CD14-positive monocyte (primary cell): Measurements from ENCODE around the gene POR. TPM values are rescaled to one million over a fixed set of nuclear protein-coding genes. Genes with fewer than 3 reads are reported as not detected.

Experiments
- DNase-seq, 3 donors: peaks; one replicate each; pipeline ENCODE4 v3.0.0-alpha.2; 2011 to 2022
- H2AFZ ChIP-seq: 2 replicates; pipeline ENCODE4 v1.6.0; 2012; ENCODE audit warnings: mild to moderate bottlenecking, low read depth, low read length, inconsistent platforms; ENCODE audit not compliant: insufficient read depth, poor library complexity, severe bottlenecking
- H3K27ac ChIP-seq, 2 donors: 1 replicate in 1 of 2; 2 replicates in 1 of 2; pipeline ENCODE4 v1.5.1; 2012 to 2013; ENCODE audit warnings: low read length in 2 of 2, control low read depth in 1 of 2, inconsistent platforms in 1 of 2, low read depth in 1 of 2, mild to moderate bottlenecking in 1 of 2
- H3K27me3 ChIP-seq, 2 donors: one replicate each; pipeline versions ENCODE4 v1.6.0 to v1.6.1; 2011 to 2013; ENCODE audit warnings: low read length in 2 of 2; ENCODE audit not compliant: control insufficient read depth in 2 of 2, insufficient read depth in 2 of 2
- H3K36me3 ChIP-seq, 2 donors: replicated peaks in 1 of 2; 1 replicate in 1 of 2; 2 replicates in 1 of 2; pipeline versions ENCODE4 v1.5.1 to v1.6.1; 2012 to 2013; ENCODE audit warnings: low read length in 2 of 2, control low read depth in 1 of 2, inconsistent platforms in 1 of 2, mild to moderate bottlenecking in 1 of 2; ENCODE audit not compliant: insufficient read depth in 2 of 2, control insufficient read depth in 1 of 2
- H3K4me1 ChIP-seq, 2 donors: 1 replicate in 1 of 2; 2 replicates in 1 of 2; pipeline versions ENCODE4 v1.5.1 to v1.6.1; 2012 to 2013; ENCODE audit warnings: low read length in 2 of 2, control low read depth in 1 of 2, inconsistent platforms in 1 of 2, mild to moderate bottlenecking in 1 of 2, moderate library complexity in 1 of 2; ENCODE audit not compliant: insufficient read depth in 2 of 2, control insufficient read depth in 1 of 2
- H3K4me2 ChIP-seq: replicated peaks from 2 replicates; pipeline ENCODE3; 2012; ENCODE audit warnings: low read length, moderate library complexity, mild to moderate bottlenecking; ENCODE audit not compliant: poor library complexity, severe bottlenecking; ENCODE audit errors: extremely low read depth
- H3K4me3 ChIP-seq, 3 experiments: fragments of 200-600 bp in 1 of 3; sonication (generic) in 1 of 3; replicated peaks in 1 of 3; 1 replicate in 2 of 3; 2 replicates in 1 of 3; pipeline ENCODE4 v1.5.1; 2011 to 2013; ENCODE audit warnings: low read length in 3 of 3, mild to moderate bottlenecking in 3 of 3, control low read depth in 2 of 3, low read depth in 2 of 3, inconsistent platforms in 1 of 3, moderate library complexity in 1 of 3
- H3K79me2 ChIP-seq: 2 replicates; pipeline ENCODE4 v1.6.0; 2012; ENCODE audit warnings: mild to moderate bottlenecking, control low read depth, inconsistent platforms, low read length, moderate library complexity; ENCODE audit not compliant: insufficient read depth
- H3K9ac ChIP-seq: 2 replicates; pipeline ENCODE4 v1.6.0; 2017; ENCODE audit warnings: low read length, mild to moderate bottlenecking; ENCODE audit not compliant: insufficient read depth, poor library complexity, severe bottlenecking
- H3K9me3 ChIP-seq, 2 donors: replicated peaks in 1 of 2; 1 replicate in 1 of 2; 2 replicates in 1 of 2; pipeline versions ENCODE4 v1.5.1 to v1.6.1; 2012 to 2013; ENCODE audit warnings: low read length in 2 of 2, control low read depth in 1 of 2; ENCODE audit not compliant: control insufficient read depth in 1 of 2, insufficient read depth in 1 of 2
- H4K20me1 ChIP-seq: 2 replicates; pipeline ENCODE4 v1.6.0; 2012; ENCODE audit warnings: mild to moderate bottlenecking, low read length, control low read depth, moderate library complexity; ENCODE audit not compliant: insufficient read depth
- H3K27ac Mint-ChIP-seq, 7 donors: one replicate each; pipeline ENCODE4 v1.8.0; 2020; ENCODE audit warnings: mild to moderate bottlenecking in 7 of 7, mixed read lengths in 7 of 7, moderate library complexity in 6 of 7, inconsistent platforms in 2 of 7
- H3K27me3 Mint-ChIP-seq, 3 donors: one replicate each; pipeline ENCODE4 v1.8.0; 2021 to 2022; ENCODE audit warnings: low read depth in 3 of 3, mild to moderate bottlenecking in 3 of 3, mixed read lengths in 3 of 3, moderate library complexity in 3 of 3, inconsistent platforms in 1 of 3
- H3K36me3 Mint-ChIP-seq, 2 donors: one replicate each; pipeline ENCODE4 v1.8.0; 2020; ENCODE audit warnings: mixed read lengths in 2 of 2, inconsistent platforms in 1 of 2, mild to moderate bottlenecking in 1 of 2
- H3K4me1 Mint-ChIP-seq: one replicate; pipeline ENCODE4 v1.8.0; 2020; ENCODE audit warnings: mild to moderate bottlenecking, mixed read lengths
- H3K4me3 Mint-ChIP-seq, 2 donors: one replicate each; pipeline ENCODE4 v1.8.0; 2020; ENCODE audit warnings: mild to moderate bottlenecking in 2 of 2, mixed read lengths in 2 of 2, moderate library complexity in 1 of 2
- H3K9me3 Mint-ChIP-seq, 7 donors: one replicate each; pipeline ENCODE4 v1.8.0; 2020 to 2022; ENCODE audit warnings: mixed read lengths in 7 of 7, mild to moderate bottlenecking in 6 of 7, moderate library complexity in 6 of 7, inconsistent platforms in 2 of 7
- WGBS: methylation state at CpG from one replicate; pipeline ENCODE4 v1.1.5; 2013; ENCODE audit warnings: missing lambda C conversion rate; ENCODE audit not compliant: insufficient coverage; 5-methylcytosine and 5-hydroxymethylcytosine counted together
- intact Hi-C, 2 donors: fragments of 100-400 bp; cut with micrococcal nuclease; formaldehyde crosslinking; loops; one replicate each; pipeline versions ENCODE4 v1.15.0 to v1.15.1; 2023
- polyA plus RNA-seq, 3 donors: library from polyadenylated mRNA; depleted of rRNA in 1 of 3; unstranded in 2 of 3; stranded (reverse) in 1 of 3; fragments of 300-500 nt in 2 of 3; fragments of >200 nt in 1 of 3; fragmentation: Illumina TruSeq in 2 of 3; gene quantifications; 1 replicate in 2 of 3; 2 replicates in 1 of 3; pipeline ENCODE4 v1.2.3, GENCODE V29; 2012 to 2021
- TF ChIP-seq, protein P1 (sequence below): fragments of 200-600 bp; IDR thresholded peaks from one replicate; pipeline ENCODE4 v1.8.0; 2022; ENCODE audit warnings: antibody characterized with exemption, mild to moderate bottlenecking

The POR gene
- polyA plus RNA-seq, 3 donors = 90.5 to 102 (median 98.1) TPM

DNA sequence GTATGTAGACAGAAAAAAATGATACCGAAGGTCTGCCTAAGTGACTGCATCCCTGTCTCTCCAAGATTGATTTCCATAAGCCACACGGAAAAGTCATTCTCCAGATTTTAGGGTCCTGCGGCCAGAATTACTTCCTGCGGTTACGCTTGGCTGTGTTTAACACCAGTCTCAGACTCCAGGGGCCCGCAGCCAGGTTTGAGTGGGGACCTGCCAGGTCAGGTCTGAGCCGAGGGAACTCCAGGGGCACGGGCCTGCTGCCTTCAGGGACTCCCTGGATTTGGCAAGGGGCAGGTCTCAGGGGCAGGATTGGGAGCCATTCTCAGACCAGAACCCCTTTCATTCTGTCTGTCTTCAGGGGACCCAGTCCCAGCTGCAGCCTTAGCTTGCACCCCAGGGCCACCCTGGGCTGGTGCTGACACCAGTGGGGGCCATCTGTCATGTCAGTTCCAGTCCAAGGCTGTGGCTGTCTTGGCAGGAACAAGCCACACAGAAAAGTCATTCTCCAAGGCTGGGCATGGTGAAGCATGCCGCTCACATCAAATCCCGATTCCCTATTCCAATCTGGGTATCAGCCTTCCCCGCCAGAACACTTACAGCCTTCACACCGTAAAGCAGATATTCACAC, 40.5 kb downstream of the POR start:
- Mint-ChIP-seq H3K27me3 (peaks cover 0 to 2% (median 0%) of the 10 kb centered on the region in 3 donors), H3K9me3 (peaks cover 0 to 3% (median 0%) of the 10 kb centered on the region in 7 donors), H3K27ac (peak overlapping the region in 2 of 7 donors; percentile 18 to 27), H3K4me1 (peaks cover 47% of the 10 kb centered on the region), H3K4me3 (no peak overlapping the region), H3K36me3 (peaks cover 42 to 56% of the 10 kb centered on the region in 2 donors)
- H3K9me3 ChIP-seq = no peaks in the 10 kb centered on the region
- no peaks in the 10 kb centered on the region for H3K27me3 ChIP-seq
- no peak overlapping the region for H3K4me2 ChIP-seq
- H3K9ac ChIP-seq = no peak overlapping the region
- TF ChIP-seq, protein P1, sequence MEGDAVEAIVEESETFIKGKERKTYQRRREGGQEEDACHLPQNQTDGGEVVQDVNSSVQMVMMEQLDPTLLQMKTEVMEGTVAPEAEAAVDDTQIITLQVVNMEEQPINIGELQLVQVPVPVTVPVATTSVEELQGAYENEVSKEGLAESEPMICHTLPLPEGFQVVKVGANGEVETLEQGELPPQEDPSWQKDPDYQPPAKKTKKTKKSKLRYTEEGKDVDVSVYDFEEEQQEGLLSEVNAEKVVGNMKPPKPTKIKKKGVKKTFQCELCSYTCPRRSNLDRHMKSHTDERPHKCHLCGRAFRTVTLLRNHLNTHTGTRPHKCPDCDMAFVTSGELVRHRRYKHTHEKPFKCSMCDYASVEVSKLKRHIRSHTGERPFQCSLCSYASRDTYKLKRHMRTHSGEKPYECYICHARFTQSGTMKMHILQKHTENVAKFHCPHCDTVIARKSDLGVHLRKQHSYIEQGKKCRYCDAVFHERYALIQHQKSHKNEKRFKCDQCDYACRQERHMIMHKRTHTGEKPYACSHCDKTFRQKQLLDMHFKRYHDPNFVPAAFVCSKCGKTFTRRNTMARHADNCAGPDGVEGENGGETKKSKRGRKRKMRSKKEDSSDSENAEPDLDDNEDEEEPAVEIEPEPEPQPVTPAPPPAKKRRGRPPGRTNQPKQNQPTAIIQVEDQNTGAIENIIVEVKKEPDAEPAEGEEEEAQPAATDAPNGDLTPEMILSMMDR = no peak
- H3K79me2 ChIP-seq = peaks cover 3% of the 10 kb centered on the region
- H3K4me3 ChIP-seq = no peak overlapping the region
- WGBS = over 99% methylated on average over 9 of the region's 12 CpGs
- no peak overlapping the region for H3K27ac ChIP-seq
- H4K20me1 ChIP-seq = peaks cover 8% of the 10 kb centered on the region
- peaks cover 45 to 52% of the 10 kb centered on the region in 2 donors for H3K4me1 ChIP-seq
- H3K36me3 ChIP-seq = peaks cover 31 to 52% of the 10 kb centered on the region in 2 donors
- no peak overlapping the region for H2AFZ ChIP-seq
- DNase-seq = no peak
- intact Hi-C loops = loop anchor here in 1 of 2 donors (5.0 kb wide), 1 partner anchor 38 kb away; the partner anchor contains the start of gene POR

DNA sequence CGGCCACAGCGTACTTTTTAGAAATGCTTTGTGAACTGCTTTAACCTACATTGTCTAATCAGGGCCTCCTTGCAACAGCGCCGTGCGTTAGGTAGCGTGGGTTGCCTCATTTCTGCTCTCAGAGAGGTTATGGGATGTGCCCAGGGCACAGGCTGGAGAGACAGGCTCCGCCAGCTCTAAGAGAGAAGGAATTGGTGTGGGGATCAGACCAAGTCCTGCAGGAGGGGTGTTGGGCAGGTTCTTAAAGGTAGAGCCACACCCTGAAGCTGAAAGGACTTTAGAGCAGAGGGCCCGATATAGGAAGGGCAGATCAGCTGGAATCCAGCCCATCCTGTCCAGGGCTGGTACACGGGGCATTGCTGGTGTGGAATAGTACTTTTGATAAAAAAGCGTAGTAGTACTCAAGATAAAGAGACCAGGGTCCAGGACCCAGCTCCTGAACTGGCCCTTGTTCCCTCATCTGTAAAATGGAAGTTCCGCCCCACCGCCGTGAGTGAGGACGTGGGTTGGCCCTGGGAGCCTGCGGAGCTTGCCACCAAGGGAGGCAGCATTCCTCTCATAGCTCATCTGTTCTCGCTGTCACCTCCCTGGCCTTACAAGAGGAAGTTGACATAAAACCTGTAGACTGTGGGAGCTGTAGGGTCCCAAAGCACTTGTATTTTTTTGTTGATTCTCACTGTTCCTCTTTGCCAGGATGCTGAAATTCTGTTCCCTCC, 42.2 kb downstream of the POR start:
- TF ChIP-seq, protein P1 = no peak
- no peak for DNase-seq
- H3K9me3 Mint-ChIP-seq = peaks cover 0 to 3% (median 0%) of the 10 kb centered on the region in 7 donors
- intact Hi-C loops = loop anchor here in 1 of 2 donors (5.0 kb wide), 1 partner anchor 40 kb away; the partner anchor contains the start of gene POR
- peaks cover 0 to 2% (median 0%) of the 10 kb centered on the region in 3 donors for H3K27me3 Mint-ChIP-seq
- Histone ChIP-seq H3K4me2 (no peak overlapping the region), H3K9me3 (no peaks in the 10 kb centered on the region), H3K9ac (no peak overlapping the region), H3K27me3 (no peaks in the 10 kb centered on the region), H3K79me2 (no peaks in the 10 kb centered on the region), H3K4me1 (peaks cover 31 to 37% of the 10 kb centered on the region in 2 donors), H3K27ac (no peak overlapping the region), H2AFZ (no peak overlapping the region), H4K20me1 (peaks cover 10% of the 10 kb centered on the region), H3K4me3 (no peak overlapping the region), H3K36me3 (peaks cover 41 to 70% of the 10 kb centered on the region in 2 donors)
- peak overlapping the region in 2 of 7 donors; percentile 40 to 76 for H3K27ac Mint-ChIP-seq
- peaks cover 35% of the 10 kb centered on the region for H3K4me1 Mint-ChIP-seq
- WGBS = 95% methylated on average over 6 of the region's 16 CpGs
- peaks cover 52 to 69% of the 10 kb centered on the region in 2 donors for H3K36me3 Mint-ChIP-seq
- no peak overlapping the region for H3K4me3 Mint-ChIP-seq
